Right lobe of liver (tissue), 6 donors: ENCODE results near the gene ZNF778. TPM values are rescaled to one million over a fixed set of nuclear protein-coding genes. Genes with fewer than 3 reads are reported as not detected.
A peak's percentile ranks its signal among the peaks of the same experiment; 100 is the strongest.

ENCODE experiments used
- ATAC-seq, 4 donors: fragments of 200-7000 bp; cut with Tn5 transposase; one replicate each; pipeline ENCODE4 v1.9.1; 2020; ENCODE audit warnings: mild to moderate bottlenecking in 4 of 4, moderate library complexity in 4 of 4
- DNase-seq, 3 donors: peaks; one replicate each; pipeline ENCODE4 v3.0.0-alpha.2; 2020
- H3K27ac ChIP-seq, 3 donors: fragments of 200-600 bp; one replicate each; pipeline ENCODE4 v1.8.0; 2022
- H3K27me3 ChIP-seq, 2 donors: fragments of 200-600 bp; one replicate each; pipeline ENCODE4 v1.8.0; 2022
- H3K36me3 ChIP-seq, 4 donors: fragments of 200-600 bp; sonication (generic) in 1 of 4; one replicate each; pipeline versions ENCODE4 v1.5.1 to v1.8.0; 2017 to 2022; ENCODE audit warnings: control low read depth in 1 of 4
- H3K4me1 ChIP-seq, 4 donors: fragments of 200-600 bp; sonication (generic) in 1 of 4; one replicate each; pipeline versions ENCODE4 v1.5.1 to v1.8.0; 2017 to 2022; ENCODE audit warnings: control low read depth in 1 of 4
- H3K4me3 ChIP-seq, 3 donors: fragments of 200-600 bp; one replicate each; pipeline ENCODE4 v1.8.0; 2022
- H3K9me3 ChIP-seq, 4 donors: fragments of 200-600 bp; sonication (generic) in 1 of 4; one replicate each; pipeline versions ENCODE4 v1.5.1 to v1.8.0; 2017 to 2022; ENCODE audit warnings: control low read depth in 1 of 4
- CTCF ChIP-seq, 4 donors: fragments of 200-600 bp in 3 of 4; fragments of 450-650 bp in 1 of 4; IDR thresholded peaks; one replicate each; pipeline versions ENCODE4 v1.5.1 to v1.8.0; 2016 to 2022; ENCODE audit warnings: antibody characterized with exemption in 4 of 4, mild to moderate bottlenecking in 2 of 4
- POLR2A ChIP-seq: fragments of 450-650 bp; IDR thresholded peaks from one replicate; pipeline ENCODE4 v1.6.1; 2017; ENCODE audit warnings: antibody characterized with exemption, mild to moderate bottlenecking
- WGBS: methylation state at CpG from one replicate; pipeline ENCODE4 v1.1.6; 2018; ENCODE audit warnings: low coverage, low lambda C conversion rate; ENCODE audit not compliant: insufficient coverage; ENCODE audit errors: missing lambda C conversion rate; 5-methylcytosine and 5-hydroxymethylcytosine counted together
- intact Hi-C, 2 donors: fragments of 100-400 bp; cut with DNase I; formaldehyde crosslinking; loops; one replicate each; pipeline versions ENCODE4 v1.11.2 to v1.14.1; 2022
- total RNA-seq, 6 experiments: library from RNA; depleted of rRNA in 2 of 6; stranded (reverse); fragments of >200 nt in 2 of 6; fragmentation: NEBNext Ultra II Directional in 3 of 6; extraction: Animal tissue kit (Norgen Biotek cat#: 25700) in 3 of 6; gene quantifications; one replicate each; pipeline versions ENCODE4 v1.1.0 to v1.2.4, GENCODE V29; 2016 to 2023
- donor health status: DM: no; HTN: yes; CAD: no.
- donor health status: DM: no; HTN: no; CAD: no.
- donor health status: DM: no; HTN: no; CAD: no.
- donor health status: DM: no; HTN: yes; CAD: no.
- donor health status: DM: no; HTN: yes; CAD: no.

ZNF778 gene
- total RNA-seq, 6 experiments from 2014 or later, result 2.3 to 11.2 (median 3.1) TPM

GRCh38 chr16:89275837-89276720, 58.6 kb downstream of the ZNF778 start:
- Histone ChIP-seq H3K4me1 (no peaks in the 10 kb centered on the region), H3K27ac (no peak overlapping the region), H3K9me3 (no peaks in the 10 kb centered on the region), H3K36me3 (peaks cover 0 to 42% (median 12%) of the 10 kb centered on the region in 4 donors), H3K4me3 (no peak overlapping the region), H3K27me3 (no peaks in the 10 kb centered on the region)
- TF ChIP-seq CTCF (IDR thresholded peaks at IDR 0.05), result no peak
- no peak for TF ChIP-seq POLR2A
- peak in 1 of 4 donors; percentile 12 for ATAC-seq
- intact Hi-C loops, result no loop called here
- 100% methylated on average over 7 of the region's 39 CpGs for WGBS
- DNase-seq, result no peak

GRCh38 chr16:89277049-89277448, 59.5 kb downstream of the ZNF778 start:
- H3K4me3 ChIP-seq, result no peak overlapping the region
- DNase-seq (no peak), ATAC-seq (no peak)
- H3K27me3 ChIP-seq, result no peaks in the 10 kb centered on the region
- no peak for TF ChIP-seq CTCF (IDR thresholded peaks at IDR 0.05)
- TF ChIP-seq POLR2A, result no peak
- no peak overlapping the region for H3K27ac ChIP-seq
- peaks cover 0 to 40% (median 7%) of the 10 kb centered on the region in 4 donors for H3K36me3 ChIP-seq
- no peaks in the 10 kb centered on the region for H3K9me3 ChIP-seq
- H3K4me1 ChIP-seq, result no peaks in the 10 kb centered on the region
- 90% methylated on average over 2 of the region's 9 CpGs for WGBS
- intact Hi-C loops, result no loop called here

- whole genome bisulfite sequencing, result 75% methylated on average over 9 of the region's 33 CpGs
- Histone ChIP-seq H3K27ac (no peak overlapping the region), H3K4me1 (no peaks in the 10 kb centered on the region), H3K36me3 (peaks cover 0 to 36% (median 6%) of the 10 kb centered on the region in 4 donors), H3K4me3 (no peak overlapping the region), H3K9me3 (no peaks in the 10 kb centered on the region), H3K27me3 (no peaks in the 10 kb centered on the region)
- TF ChIP-seq POLR2A (no peak), CTCF (IDR thresholded peaks at IDR 0.05) (no peak)
- ATAC-seq (no peak), DNase-seq (no peak)
- intact Hi-C loops, result no loop called here
Observed at GRCh38 chr16:89277641-89278341, 60.3 kb downstream of the ZNF778 start.

- no peak for TF ChIP-seq CTCF (IDR thresholded peaks at IDR 0.05)
- TF ChIP-seq POLR2A, result no peak
- no peaks in the 10 kb centered on the region for H3K27me3 ChIP-seq
- no peak overlapping the region for H3K4me3 ChIP-seq
- ATAC-seq, result no peak
- H3K4me1 ChIP-seq, result no peaks in the 10 kb centered on the region
- no peak overlapping the region for H3K27ac ChIP-seq
- WGBS, result 78% methylated on average over 6 of the region's 36 CpGs
- no peaks in the 10 kb centered on the region for H3K9me3 ChIP-seq
- peaks cover 0 to 35% (median 10%) of the 10 kb centered on the region in 4 donors for H3K36me3 ChIP-seq
- intact Hi-C loops, result no loop called here
- no peak for DNase-seq
Observed at GRCh38 chr16:89278441-89279240, 61.1 kb downstream of the ZNF778 start.
